Measurements from ENCODE around the gene COPS9. TPM values are rescaled to one million over a fixed set of nuclear protein-coding genes. Genes with fewer than 3 reads are reported as not detected.

COPS9 gene
- total and polyA plus RNA-seq, 8 donors, result 62.4 to 146 (median 90.9) TPM

DNA sequence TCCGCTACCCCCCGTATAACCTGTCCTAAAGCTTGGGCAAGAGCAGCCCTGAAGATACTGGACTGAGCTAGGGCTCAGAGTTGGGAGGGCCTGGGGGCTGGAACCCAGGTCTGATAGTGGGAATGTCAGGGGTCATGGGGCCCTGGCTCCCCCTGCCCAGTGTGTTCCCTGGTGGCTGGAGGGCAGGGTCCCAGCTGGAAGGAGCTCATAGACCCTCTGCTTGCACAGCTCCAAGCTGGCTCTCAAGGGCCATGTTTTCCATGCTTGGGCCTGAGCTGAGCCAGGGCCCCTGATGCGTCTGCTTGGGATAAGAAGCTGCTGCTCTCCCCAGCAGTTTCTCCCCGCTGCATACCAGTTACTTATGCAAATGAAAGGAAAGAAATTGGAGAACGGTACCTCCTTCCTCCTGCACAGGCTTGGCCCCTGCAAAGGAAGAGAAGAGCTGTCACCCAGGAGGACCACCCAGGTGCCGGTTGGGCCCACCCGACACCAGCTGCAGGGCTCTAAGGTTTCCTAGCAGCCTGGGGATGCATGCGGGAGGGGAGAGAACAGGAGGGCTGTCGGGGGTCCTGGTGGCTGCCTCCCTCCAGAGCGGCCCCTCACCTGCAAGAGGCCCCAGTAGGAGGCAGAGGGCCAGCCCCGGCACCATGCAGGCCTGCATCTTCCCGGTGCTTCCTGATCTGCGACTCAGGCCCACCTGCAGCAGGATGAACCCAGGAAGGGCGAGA, 3.7 kb upstream of the COPS9 start:
- intact Hi-C loops (cut with DNase I), result loop anchor here in 1 of 2 donors (5.0 kb wide), 1 partner anchor 78 kb away; no protein-coding TSS in a partner anchor
- Histone ChIP-seq H3K27me3 (peaks cover 0 to 52% of the 10 kb centered on the region in 2 donors), H3K4me1 (peaks cover 6 to 15% of the 10 kb centered on the region in 2 donors), H3K36me3 (no peaks in the 10 kb centered on the region), H3K9me3 (no peaks in the 10 kb centered on the region), H3K4me3 (no peak overlapping the region), H3K27ac (no peak overlapping the region)
- TF ChIP-seq, protein P1, sequence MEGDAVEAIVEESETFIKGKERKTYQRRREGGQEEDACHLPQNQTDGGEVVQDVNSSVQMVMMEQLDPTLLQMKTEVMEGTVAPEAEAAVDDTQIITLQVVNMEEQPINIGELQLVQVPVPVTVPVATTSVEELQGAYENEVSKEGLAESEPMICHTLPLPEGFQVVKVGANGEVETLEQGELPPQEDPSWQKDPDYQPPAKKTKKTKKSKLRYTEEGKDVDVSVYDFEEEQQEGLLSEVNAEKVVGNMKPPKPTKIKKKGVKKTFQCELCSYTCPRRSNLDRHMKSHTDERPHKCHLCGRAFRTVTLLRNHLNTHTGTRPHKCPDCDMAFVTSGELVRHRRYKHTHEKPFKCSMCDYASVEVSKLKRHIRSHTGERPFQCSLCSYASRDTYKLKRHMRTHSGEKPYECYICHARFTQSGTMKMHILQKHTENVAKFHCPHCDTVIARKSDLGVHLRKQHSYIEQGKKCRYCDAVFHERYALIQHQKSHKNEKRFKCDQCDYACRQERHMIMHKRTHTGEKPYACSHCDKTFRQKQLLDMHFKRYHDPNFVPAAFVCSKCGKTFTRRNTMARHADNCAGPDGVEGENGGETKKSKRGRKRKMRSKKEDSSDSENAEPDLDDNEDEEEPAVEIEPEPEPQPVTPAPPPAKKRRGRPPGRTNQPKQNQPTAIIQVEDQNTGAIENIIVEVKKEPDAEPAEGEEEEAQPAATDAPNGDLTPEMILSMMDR (IDR thresholded peaks at IDR 0.05), result no peak
- peak in 2 of 4 donors; percentile 17 to 53 for DNase-seq
- ATAC-seq, result no peak

GRCh38 chr2:240139011-240139441, 2.9 kb upstream of the COPS9 start:
- intact Hi-C loops (cut with DNase I), result no loop called here
- Histone ChIP-seq H3K27ac (no peak overlapping the region), H3K9me3 (no peaks in the 10 kb centered on the region), H3K4me3 (no peak overlapping the region), H3K4me1 (peaks cover 6 to 22% of the 10 kb centered on the region in 2 donors), H3K27me3 (peaks cover 0 to 46% of the 10 kb centered on the region in 2 donors), H3K36me3 (no peaks in the 10 kb centered on the region)
- DNase-seq (peak in 2 of 4 donors; percentile 15 to 62), ATAC-seq (no peak)
- TF ChIP-seq, protein P1 (IDR thresholded peaks at IDR 0.05), result no peak

DNA sequence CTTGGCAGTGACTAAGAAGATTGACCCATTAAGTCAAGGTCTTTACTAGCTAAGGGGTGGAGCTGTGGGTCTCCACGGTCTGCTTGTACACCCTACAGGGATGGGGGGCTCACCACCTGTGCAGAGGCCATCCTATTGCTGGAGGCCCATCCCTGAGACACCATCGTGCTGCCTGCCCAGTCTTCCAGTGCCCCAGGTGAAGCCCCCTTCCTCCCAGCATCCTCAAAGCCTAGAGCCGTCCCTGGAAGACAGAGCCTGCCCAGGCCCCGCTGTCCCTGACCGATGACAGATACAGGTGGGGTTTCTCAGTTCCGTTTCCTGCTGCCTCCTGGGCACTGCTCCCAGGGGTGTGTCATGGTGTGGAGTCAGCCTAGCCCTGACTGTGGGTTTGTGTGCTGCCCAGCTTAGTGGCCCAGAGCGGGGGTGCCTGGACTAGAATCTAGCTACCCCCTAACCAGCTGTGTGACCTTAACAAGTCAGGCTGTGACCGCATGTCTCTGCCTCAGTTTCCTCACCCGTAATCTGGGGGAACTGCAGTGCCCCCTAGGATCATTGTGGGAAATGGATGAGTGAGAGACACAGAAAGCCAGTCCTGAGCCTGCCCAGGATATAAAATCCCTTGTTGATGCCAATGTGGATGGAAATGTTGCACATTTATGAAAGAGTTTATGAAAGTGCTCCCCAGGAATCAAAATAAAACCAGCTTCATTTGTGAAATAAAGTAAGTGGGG, 2.3 kb upstream of the COPS9 start:
- ATAC-seq, result no peak
- Histone ChIP-seq H3K27me3 (peaks cover 0 to 44% of the 10 kb centered on the region in 2 donors), H3K27ac (no peak overlapping the region), H3K9me3 (no peaks in the 10 kb centered on the region), H3K36me3 (peaks cover 0 to 5% of the 10 kb centered on the region in 2 donors), H3K4me1 (peaks cover 6 to 22% of the 10 kb centered on the region in 2 donors), H3K4me3 (no peak overlapping the region)
- DNase-seq, result peak in 2 of 4 donors; percentile 10 to 56
- TF ChIP-seq, protein P1 (IDR thresholded peaks at IDR 0.05), result no peak
- intact Hi-C loops (cut with DNase I), result no loop called here

DNA sequence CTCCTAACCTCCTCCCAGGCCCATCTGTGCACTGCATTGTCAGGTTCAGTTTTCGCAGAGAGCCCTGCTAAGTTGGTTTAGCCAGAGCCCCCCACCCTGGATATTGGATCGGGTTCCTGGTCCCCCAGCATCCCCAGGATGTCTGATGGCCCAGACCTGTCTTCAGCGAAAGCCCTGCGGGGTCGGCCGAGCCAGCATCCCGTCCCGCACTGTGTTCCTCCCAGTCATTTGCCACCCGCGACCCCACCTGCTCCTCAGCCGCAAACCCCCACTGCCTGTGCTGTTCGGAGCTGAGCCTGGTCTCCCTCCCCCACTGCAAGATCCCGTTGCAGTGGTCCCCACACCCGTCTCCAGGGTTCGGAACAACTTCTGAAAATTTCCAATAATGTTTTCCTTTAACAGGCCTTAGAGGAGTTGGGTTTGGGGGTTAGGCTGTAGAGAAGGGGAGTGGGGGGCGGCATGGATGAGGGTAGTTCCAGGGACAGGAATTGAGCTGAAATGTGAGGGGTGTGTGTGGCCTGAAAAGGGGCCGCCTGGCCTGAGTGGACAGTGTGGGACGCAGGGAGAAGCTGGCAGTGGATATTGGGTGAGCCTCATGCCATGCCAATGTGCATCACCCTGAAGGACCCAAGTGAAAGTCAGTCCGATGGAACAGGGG, 1.6 kb upstream of the COPS9 start:
- Histone ChIP-seq H3K36me3 (peaks cover 0 to 12% of the 10 kb centered on the region in 2 donors), H3K4me1 (peaks cover 6 to 22% of the 10 kb centered on the region in 2 donors), H3K9me3 (no peaks in the 10 kb centered on the region), H3K27ac (no peak overlapping the region), H3K4me3 (no peak overlapping the region), H3K27me3 (peaks cover 0 to 37% of the 10 kb centered on the region in 2 donors)
- DNase-seq (peak in 2 of 4 donors; percentile 29 to 66), ATAC-seq (no peak)
- intact Hi-C loops (cut with DNase I), result no loop called here
- TF ChIP-seq, protein P1 (IDR thresholded peaks at IDR 0.05), result no peak

Data from left lung (tissue), 10 donors.